Prostate gland (tissue), 2 donors: Measurements from ENCODE around the gene ZNF511. TPM values are rescaled to one million over a fixed set of nuclear protein-coding genes. Genes with fewer than 3 reads are reported as not detected.

Source experiments
- DNase-seq: peaks from one replicate; pipeline ENCODE4 v3.0.0-alpha.2; 2019; ENCODE audit warnings: low spot score
- H3K27ac ChIP-seq, 2 donors: fragments of 200-600 bp; sonication (generic); 2 replicates each; pipeline ENCODE4 v1.5.1; 2017 to 2019
- H3K27me3 ChIP-seq: fragments of 200-600 bp; sonication (generic); replicated peaks from 2 replicates; pipeline ENCODE4 v1.5.1; 2019; ENCODE audit not compliant: insufficient read depth
- H3K36me3 ChIP-seq, 2 donors: fragments of 200-600 bp; sonication (generic); 1 replicate in 1 of 2; 2 replicates in 1 of 2; pipeline versions ENCODE4 v1.5.1 to v1.8.1; 2017 to 2019
- H3K4me1 ChIP-seq: fragments of 200-600 bp; sonication (generic); replicated peaks from 2 replicates; pipeline ENCODE4 v1.5.1; 2019
- H3K4me3 ChIP-seq, 2 donors: fragments of 200-600 bp; sonication (generic); 2 replicates each; pipeline ENCODE4 v1.5.1; 2017 to 2019
- H3K9me3 ChIP-seq: fragments of 200-600 bp; sonication (generic); 2 replicates; pipeline ENCODE4 v1.5.1; 2017
- POLR2A ChIP-seq: fragments of 450-650 bp; IDR thresholded peaks from one replicate; pipeline ENCODE4 v1.6.1; 2016; ENCODE audit warnings: antibody characterized with exemption, mild to moderate bottlenecking
- POLR2AphosphoS5 ChIP-seq: sonication (generic); formaldehyde crosslinking; IDR thresholded peaks from one replicate; pipeline ENCODE4 v1.6.1; 2017; ENCODE audit warnings: antibody characterized with exemption
- WGBS: methylation state at CpG from one replicate; pipeline ENCODE4 v1.1.5; 2018; 5-methylcytosine and 5-hydroxymethylcytosine counted together
- intact Hi-C: fragments of 100-400 bp; cut with DNase I; formaldehyde crosslinking; loops from one replicate; pipeline ENCODE4 v1.14.2; 2022
- total RNA-seq, 2 donors: library from RNA; depleted of rRNA; stranded (reverse); fragments of >200 nt; gene quantifications; one replicate each; pipeline ENCODE4 v1.1.0, GENCODE V29; 2016
- TF ChIP-seq, protein P1 (sequence below), 4 experiments: fragments of 200-600 bp in 2 of 4; fragments of 450-650 bp in 2 of 4; sonication (generic) in 2 of 4; IDR thresholded peaks; 1 replicate in 3 of 4; 2 replicates in 1 of 4; pipeline ENCODE4 v1.5.1; 2016 to 2019; ENCODE audit warnings: antibody characterized with exemption in 4 of 4, mild to moderate bottlenecking in 2 of 4, moderate library complexity in 2 of 4

Gene ZNF511
- total RNA-seq, 2 donors from 2014 or later: 52.8 to 57.6 TPM

DNA sequence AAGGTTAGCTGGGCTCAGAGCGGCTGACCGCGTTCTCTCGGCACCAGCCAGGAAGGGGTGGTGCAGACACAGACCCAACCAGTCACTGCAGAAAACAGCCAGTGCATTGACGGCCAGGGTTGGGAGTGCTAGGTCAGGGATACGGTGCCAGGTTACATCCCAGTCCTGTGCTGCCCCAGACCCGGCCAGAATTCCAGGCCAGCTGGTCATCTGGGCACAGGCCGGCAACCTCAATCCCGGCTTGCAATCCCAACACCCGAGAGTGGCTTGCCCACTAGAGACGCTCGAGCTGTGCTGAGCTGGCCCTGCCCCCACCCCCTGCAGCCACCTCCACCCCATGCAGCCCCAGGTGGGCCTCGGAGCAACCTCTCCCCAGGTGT is 42.2 kb downstream of the ZNF511 start:
- no peaks in the 10 kb centered on the region for H3K27me3 ChIP-seq
- TF ChIP-seq POLR2A (no peak), POLR2AphosphoS5 (no peak)
- TF ChIP-seq, protein P1, sequence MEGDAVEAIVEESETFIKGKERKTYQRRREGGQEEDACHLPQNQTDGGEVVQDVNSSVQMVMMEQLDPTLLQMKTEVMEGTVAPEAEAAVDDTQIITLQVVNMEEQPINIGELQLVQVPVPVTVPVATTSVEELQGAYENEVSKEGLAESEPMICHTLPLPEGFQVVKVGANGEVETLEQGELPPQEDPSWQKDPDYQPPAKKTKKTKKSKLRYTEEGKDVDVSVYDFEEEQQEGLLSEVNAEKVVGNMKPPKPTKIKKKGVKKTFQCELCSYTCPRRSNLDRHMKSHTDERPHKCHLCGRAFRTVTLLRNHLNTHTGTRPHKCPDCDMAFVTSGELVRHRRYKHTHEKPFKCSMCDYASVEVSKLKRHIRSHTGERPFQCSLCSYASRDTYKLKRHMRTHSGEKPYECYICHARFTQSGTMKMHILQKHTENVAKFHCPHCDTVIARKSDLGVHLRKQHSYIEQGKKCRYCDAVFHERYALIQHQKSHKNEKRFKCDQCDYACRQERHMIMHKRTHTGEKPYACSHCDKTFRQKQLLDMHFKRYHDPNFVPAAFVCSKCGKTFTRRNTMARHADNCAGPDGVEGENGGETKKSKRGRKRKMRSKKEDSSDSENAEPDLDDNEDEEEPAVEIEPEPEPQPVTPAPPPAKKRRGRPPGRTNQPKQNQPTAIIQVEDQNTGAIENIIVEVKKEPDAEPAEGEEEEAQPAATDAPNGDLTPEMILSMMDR (IDR thresholded peaks at IDR 0.05): no peak
- no peak for DNase-seq
- no peaks in the 10 kb centered on the region for H3K4me1 ChIP-seq
- no peaks in the 10 kb centered on the region for H3K36me3 ChIP-seq
- intact Hi-C loops: no loop called here
- no peak overlapping the region for H3K27ac ChIP-seq
- no peak overlapping the region for H3K4me3 ChIP-seq
- 57% methylated on average over 12 of the region's 13 CpGs for WGBS
- no peaks in the 10 kb centered on the region for H3K9me3 ChIP-seq

- no peak overlapping the region for H3K4me3 ChIP-seq
- H3K27me3 ChIP-seq: no peaks in the 10 kb centered on the region
- DNase-seq: no peak
Measured at GRCh38 chr10:133351408-133352318, 42.9 kb downstream of the ZNF511 start.

GRCh38 chr10:133353202-133353959 is 44.7 kb downstream of the ZNF511 start:
- intact Hi-C loops: no loop called here
- no peaks in the 10 kb centered on the region for H3K9me3 ChIP-seq
- DNase-seq: no peak
- H3K27me3 ChIP-seq: no peaks in the 10 kb centered on the region
- H3K27ac ChIP-seq: no peak overlapping the region
- 66% methylated on average over 16 of the region's 16 CpGs for WGBS
- no peaks in the 10 kb centered on the region for H3K36me3 ChIP-seq
- H3K4me1 ChIP-seq: no peaks in the 10 kb centered on the region
- TF ChIP-seq, protein P1 (IDR thresholded peaks at IDR 0.05): no peak
- TF ChIP-seq POLR2A (no peak), POLR2AphosphoS5 (no peak)
- no peak overlapping the region for H3K4me3 ChIP-seq

More at GRCh38 chr10:133351408-133352318, 42.9 kb downstream of the ZNF511 start:
- no peak for TF ChIP-seq POLR2AphosphoS5
- TF ChIP-seq, protein P1 (IDR thresholded peaks at IDR 0.05): no peak
- no peak for TF ChIP-seq POLR2A
- H3K4me1 ChIP-seq: no peaks in the 10 kb centered on the region
- H3K9me3 ChIP-seq: no peaks in the 10 kb centered on the region
- WGBS: 75% methylated on average over 24 of the region's 24 CpGs
- H3K36me3 ChIP-seq: no peaks in the 10 kb centered on the region
- intact Hi-C loops: no loop called here
- H3K27ac ChIP-seq: no peak overlapping the region

GRCh38 chr10:133353988-133354605 is 45.4 kb downstream of the ZNF511 start:
- 87% methylated on average over 16 of the region's 16 CpGs for WGBS
- TF ChIP-seq POLR2AphosphoS5: no peak
- TF ChIP-seq POLR2A: no peak
- TF ChIP-seq, protein P1 (IDR thresholded peaks at IDR 0.05): no peak
- H3K27ac ChIP-seq: no peak overlapping the region
- intact Hi-C loops: no loop called here
- no peaks in the 10 kb centered on the region for H3K27me3 ChIP-seq
- DNase-seq: no peak
- no peaks in the 10 kb centered on the region for H3K36me3 ChIP-seq
- H3K4me3 ChIP-seq: no peak overlapping the region
- H3K9me3 ChIP-seq: no peaks in the 10 kb centered on the region
- no peaks in the 10 kb centered on the region for H3K4me1 ChIP-seq
